Upper lobe of left lung (tissue), 4 donors: ENCODE measurements around the gene SSTR3.

Experiments
- EP300 ChIP-seq, 4 donors: sonication (generic); formaldehyde crosslinking; IDR thresholded peaks; one replicate each; pipeline ENCODE4 v1.5.1; 2017; ENCODE audit warnings: antibody characterized with exemption in 4 of 4, control low read depth in 2 of 4
- POLR2A ChIP-seq, 4 donors: fragments of 450-650 bp; IDR thresholded peaks; one replicate each; pipeline ENCODE4 v1.5.1; 2016 to 2017; ENCODE audit warnings: antibody characterized with exemption in 4 of 4, mild to moderate bottlenecking in 2 of 4
- POLR2AphosphoS5 ChIP-seq, 2 donors: sonication (generic); formaldehyde crosslinking; IDR thresholded peaks; one replicate each; pipeline ENCODE4 v1.5.1; 2017; ENCODE audit warnings: antibody characterized with exemption in 2 of 2
- TF ChIP-seq, protein P1 (sequence below), 6 experiments: fragments of 450-650 bp in 4 of 6; fragments of 200-600 bp in 2 of 6; sonication (generic) in 2 of 6; IDR thresholded peaks; one replicate each; pipeline ENCODE4 v1.5.1; 2016 to 2019; ENCODE audit warnings: antibody characterized with exemption in 6 of 6

GRCh38 chr22:37182101-37182948, 30.0 kb downstream of the SSTR3 start:
- TF ChIP-seq, protein P1, sequence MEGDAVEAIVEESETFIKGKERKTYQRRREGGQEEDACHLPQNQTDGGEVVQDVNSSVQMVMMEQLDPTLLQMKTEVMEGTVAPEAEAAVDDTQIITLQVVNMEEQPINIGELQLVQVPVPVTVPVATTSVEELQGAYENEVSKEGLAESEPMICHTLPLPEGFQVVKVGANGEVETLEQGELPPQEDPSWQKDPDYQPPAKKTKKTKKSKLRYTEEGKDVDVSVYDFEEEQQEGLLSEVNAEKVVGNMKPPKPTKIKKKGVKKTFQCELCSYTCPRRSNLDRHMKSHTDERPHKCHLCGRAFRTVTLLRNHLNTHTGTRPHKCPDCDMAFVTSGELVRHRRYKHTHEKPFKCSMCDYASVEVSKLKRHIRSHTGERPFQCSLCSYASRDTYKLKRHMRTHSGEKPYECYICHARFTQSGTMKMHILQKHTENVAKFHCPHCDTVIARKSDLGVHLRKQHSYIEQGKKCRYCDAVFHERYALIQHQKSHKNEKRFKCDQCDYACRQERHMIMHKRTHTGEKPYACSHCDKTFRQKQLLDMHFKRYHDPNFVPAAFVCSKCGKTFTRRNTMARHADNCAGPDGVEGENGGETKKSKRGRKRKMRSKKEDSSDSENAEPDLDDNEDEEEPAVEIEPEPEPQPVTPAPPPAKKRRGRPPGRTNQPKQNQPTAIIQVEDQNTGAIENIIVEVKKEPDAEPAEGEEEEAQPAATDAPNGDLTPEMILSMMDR (IDR thresholded peaks at IDR 0.05): no peak
- TF ChIP-seq POLR2A (IDR thresholded peaks at IDR 0.05): no peak
- no peak for TF ChIP-seq POLR2AphosphoS5 (IDR thresholded peaks at IDR 0.05)
- TF ChIP-seq EP300 (IDR thresholded peaks at IDR 0.05): no peak
